SH-SY5Y (cell line): ENCODE measurements around the gene WHRN.

Experiments used
- GATA2 ChIP-seq: IDR thresholded peaks from 2 replicates; pipeline ENCODE4 v1.6.1; 2011; ENCODE audit warnings: mild to moderate bottlenecking, low read depth, low read length
- GATA3 ChIP-seq: IDR thresholded peaks from 2 replicates; pipeline ENCODE4 v1.6.1; 2011; ENCODE audit warnings: low read depth, mild to moderate bottlenecking, low read length, moderate library complexity

DNA sequence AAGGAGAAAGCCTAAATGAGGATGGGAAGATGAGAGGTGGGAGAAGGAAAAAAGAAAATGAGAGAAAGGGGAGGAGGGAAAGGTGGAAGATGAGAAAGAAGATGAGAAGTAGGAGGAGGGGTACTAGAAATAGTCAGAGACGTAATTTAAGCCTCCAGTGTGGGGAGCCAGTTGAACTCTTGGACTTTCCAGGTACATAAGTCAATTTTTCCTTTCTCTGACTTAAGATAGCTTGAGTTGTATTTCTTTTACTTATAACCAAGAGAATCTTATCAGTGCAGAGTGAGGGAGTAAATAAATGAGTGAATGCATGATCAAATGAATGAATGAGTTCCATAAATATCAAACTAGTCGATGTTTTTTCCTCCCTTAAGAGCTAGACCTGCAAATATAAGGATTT is 21.5 kb upstream of the WHRN start:
- TF ChIP-seq GATA2 (no peak), GATA3 (no peak)
